Measurements from ENCODE around the gene SLC34A2. TPM values are rescaled to one million over a fixed set of nuclear protein-coding genes. Genes with fewer than 3 reads are reported as not detected.

The SLC34A2 gene
- total RNA-seq, 1 experiment from 2014 or later, result not detected

DNA sequence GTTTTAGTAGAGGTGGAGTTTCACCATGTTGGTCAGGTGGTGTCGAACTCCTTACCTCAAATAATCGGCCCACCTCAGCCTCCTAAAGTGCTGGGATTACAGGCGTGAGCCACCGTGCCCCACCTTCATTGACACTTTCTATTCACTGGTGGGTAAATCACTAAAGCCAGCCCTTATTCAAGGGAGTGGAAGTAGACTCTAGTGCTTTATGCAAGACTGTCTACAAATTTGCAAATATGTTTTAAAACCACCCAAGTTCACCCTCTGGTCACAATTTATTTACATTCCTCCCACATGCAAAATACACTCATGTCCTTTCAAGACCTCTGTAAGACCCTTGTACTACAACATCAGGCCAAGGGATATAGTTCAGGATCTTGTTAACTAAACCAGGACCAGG is 45.0 kb downstream of the SLC34A2 start:
- DNase-seq (ENCODE audit: low read depth, low spot score), result no peak
- in situ Hi-C loops (cut with HindIII; ENCODE audit: low pct_unique_long_range_greater_than_20kb, low sequenced_read_pairs), result no loop called here

DNA sequence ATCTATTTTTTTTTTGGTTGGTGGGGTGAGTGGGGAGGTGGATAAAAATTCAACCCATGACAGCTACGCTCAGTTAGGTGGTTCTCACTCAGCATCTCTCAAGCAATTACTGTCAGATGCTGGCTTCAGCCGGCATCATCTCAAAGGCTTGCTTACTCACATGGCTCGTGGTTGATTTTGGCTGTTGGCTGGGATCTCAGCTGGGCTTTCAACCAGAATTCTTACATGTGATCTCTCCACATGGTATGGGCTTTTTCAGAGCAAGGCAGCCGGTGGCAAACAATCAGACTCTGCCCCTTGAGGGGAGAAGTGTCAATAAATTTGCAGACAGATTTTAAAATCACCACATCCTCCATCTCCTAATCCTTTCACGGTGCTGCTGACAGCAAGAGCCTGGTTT is 47.2 kb downstream of the SLC34A2 start:
- in situ Hi-C loops (cut with HindIII; ENCODE audit: low pct_unique_long_range_greater_than_20kb, low sequenced_read_pairs), result no loop called here
- DNase-seq (ENCODE audit: low read depth, low spot score), result peak; percentile 73

DNA sequence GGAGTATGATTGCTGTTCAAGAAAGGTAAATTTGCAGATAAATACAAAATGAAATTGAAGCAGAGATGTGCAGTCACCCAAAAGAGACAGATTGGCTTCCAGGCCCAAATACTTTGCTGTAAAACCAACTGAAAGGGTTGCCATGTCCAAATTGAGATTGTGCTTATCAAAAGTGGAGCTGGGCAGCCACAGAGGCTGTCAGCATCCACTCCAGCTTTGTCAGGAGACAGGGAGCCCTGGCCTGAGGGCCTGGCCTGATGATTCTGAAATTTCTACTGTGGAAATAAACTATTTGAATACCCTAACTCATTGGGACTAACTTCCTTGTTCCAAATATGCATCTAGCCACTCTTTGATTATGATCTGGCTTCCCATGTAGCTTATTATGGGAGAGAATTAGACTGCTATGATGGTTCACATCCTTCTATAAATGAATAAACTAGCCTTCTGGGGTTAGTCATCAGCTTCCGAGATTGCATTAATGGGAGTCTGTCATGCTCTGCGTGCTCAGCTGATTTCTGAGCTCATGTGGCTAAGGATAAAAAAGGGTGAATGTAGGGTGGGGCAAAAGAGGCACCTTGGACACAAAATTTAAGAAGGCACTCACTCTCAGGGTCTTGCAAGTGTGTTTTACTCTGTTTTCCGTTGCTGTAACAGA is 48.2 kb downstream of the SLC34A2 start:
- in situ Hi-C loops (cut with HindIII; ENCODE audit: low pct_unique_long_range_greater_than_20kb, low sequenced_read_pairs), result no loop called here
- DNase-seq (ENCODE audit: low read depth, low spot score), result peak; percentile 55

DNA sequence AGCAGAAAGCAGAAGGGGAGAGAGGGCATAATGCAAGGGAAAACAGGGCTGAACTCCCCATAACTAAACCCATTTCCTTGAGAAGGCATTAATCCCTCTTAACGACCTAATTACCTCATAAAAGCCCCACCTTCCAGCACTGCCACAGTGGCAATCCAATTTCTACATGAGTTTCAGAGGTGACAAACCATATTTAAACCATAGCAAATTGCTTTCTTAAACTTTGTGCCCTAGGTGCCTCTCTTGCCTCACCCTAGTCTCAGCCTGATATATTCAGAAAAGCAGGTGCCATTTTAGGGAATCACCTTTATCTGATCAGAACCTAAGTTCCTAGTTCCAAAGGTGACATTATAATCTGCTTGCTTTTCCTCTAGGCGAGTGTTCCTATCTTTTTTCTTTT is 48.9 kb downstream of the SLC34A2 start:
- in situ Hi-C loops (cut with HindIII; ENCODE audit: low pct_unique_long_range_greater_than_20kb, low sequenced_read_pairs), result no loop called here
- no peak for DNase-seq (ENCODE audit: low read depth, low spot score)

DNA sequence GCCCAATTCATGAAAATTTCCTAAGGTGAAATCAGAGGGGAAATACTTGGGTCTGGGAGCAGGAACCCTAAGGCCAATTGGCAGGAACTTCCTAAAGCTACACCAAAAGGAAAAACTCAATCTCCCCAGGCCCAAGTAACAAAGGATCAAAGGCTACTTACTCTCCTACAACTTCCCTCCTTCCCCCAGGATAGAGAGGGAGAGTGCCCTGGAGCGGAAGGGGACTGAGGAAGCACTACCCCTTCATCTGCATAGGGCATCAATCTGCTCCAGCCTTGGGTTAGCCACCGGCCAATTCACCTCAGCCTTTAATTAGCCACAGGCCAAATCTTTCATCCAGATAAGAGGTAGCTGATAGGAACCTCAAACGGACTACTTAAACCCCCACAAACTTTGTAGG is 55.0 kb downstream of the SLC34A2 start:
- no peak for DNase-seq (ENCODE audit: low read depth, low spot score)
- in situ Hi-C loops (cut with HindIII; ENCODE audit: low pct_unique_long_range_greater_than_20kb, low sequenced_read_pairs), result no loop called here

DNA sequence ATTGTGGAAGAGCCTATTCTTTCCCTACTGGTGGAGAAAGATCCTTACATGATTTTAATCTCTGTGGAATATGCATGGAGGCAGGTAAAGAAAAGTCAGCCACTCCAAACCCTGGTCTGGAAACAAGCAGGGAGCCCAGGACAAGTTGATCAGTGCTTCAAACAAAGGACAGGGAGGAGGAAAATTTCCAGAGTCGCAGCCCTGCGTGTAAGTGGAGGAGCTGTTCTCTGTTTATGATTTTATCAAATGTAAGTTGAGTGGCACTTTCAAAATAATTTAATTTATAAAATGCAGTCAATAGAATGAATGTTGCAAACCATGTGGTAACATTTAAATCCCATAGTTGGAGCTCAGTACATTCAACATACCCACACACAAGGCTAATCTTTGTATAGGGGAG is 57.0 kb downstream of the SLC34A2 start:
- in situ Hi-C loops (cut with HindIII; ENCODE audit: low pct_unique_long_range_greater_than_20kb, low sequenced_read_pairs), result no loop called here
- DNase-seq (ENCODE audit: low read depth, low spot score), result no peak

DNA sequence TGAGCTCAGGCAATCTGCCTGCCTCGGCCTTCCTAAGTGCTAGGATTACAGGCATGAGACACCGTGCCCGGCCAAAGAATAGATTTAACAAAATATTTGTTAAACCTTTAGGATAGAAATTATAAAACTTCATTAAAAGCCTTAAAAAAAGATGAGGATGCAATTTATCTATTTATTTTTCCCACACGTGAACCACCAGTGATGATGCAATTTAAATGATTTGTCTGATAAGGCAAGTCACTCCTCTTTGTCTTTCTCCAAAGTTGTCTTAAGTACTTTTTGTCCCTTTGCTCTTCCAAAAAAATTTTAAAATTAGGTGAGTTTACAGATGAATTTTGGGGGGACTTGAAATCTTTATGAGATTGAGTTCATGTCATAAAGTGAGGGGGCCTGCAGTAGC is 58.2 kb downstream of the SLC34A2 start:
- in situ Hi-C loops (cut with HindIII; ENCODE audit: low pct_unique_long_range_greater_than_20kb, low sequenced_read_pairs), result no loop called here

DNA sequence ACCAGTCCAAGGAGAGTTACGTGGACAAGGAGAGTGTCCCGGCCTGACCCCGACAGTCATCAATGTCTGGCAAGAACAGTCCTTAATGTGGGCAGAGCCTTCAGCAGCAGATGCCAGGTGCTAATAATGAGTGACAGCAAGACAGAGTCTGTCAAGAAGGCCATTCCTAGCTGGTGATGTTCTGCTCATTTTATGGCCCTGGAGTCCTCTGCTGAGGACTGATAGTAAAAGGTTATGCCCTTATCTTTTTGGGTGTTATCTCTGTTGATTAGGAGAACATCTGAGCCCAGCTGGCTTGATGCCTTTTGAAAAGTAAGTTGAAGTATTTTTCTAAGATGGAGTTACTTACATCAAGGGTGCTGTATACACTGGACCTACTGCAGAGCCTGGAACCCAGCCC is 67.3 kb downstream of the SLC34A2 start:
- in situ Hi-C loops (cut with HindIII; ENCODE audit: low pct_unique_long_range_greater_than_20kb, low sequenced_read_pairs), result no loop called here

More for the DNA sequence above, 58.2 kb downstream of the SLC34A2 start:
- DNase-seq (ENCODE audit: low read depth, low spot score), result no peak

DNA sequence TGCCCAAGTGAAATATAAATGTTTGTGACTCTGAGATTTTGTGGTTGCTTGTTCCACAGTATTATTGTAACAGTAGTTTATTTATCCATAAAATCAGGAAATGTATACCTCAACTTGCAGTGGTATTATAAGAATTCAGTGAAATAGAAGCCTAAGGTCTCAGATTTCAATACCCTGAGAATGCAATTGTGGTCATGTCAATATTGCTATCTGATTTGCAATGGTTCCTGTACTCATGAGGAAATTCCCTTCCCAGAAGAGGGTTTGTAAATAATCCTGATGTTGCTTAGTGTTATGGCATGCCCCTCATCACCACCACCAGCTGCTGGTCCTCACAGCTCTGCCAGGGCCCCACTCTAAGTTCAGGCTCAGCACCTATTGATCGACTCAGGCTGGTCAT is 67.8 kb downstream of the SLC34A2 start:
- no peak for DNase-seq (ENCODE audit: low read depth, low spot score)
- in situ Hi-C loops (cut with HindIII; ENCODE audit: low pct_unique_long_range_greater_than_20kb, low sequenced_read_pairs), result no loop called here

More for the DNA sequence above, 67.3 kb downstream of the SLC34A2 start:
- DNase-seq (ENCODE audit: low read depth, low spot score), result no peak

DNA sequence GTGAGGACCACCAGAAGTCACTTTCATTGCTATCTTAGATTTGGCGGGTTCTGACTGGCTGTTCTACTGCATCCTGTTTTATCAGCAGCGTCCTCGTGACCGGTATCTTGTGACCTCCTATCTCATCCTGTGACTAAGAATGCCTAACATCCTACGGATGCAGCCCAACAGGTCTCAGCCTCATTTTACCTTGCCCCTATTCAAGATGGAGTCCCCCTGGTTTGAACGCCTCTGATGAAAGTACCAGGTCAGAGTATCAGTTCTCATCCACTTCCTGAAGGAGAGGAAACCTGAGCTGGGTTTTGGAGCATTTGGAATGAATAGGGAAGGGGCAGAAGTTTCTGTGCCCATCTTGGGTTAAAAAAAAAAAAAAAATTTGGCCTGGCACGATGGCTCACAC is 70.2 kb downstream of the SLC34A2 start:
- in situ Hi-C loops (cut with HindIII; ENCODE audit: low pct_unique_long_range_greater_than_20kb, low sequenced_read_pairs), result no loop called here
- no peak for DNase-seq (ENCODE audit: low read depth, low spot score)

DNA sequence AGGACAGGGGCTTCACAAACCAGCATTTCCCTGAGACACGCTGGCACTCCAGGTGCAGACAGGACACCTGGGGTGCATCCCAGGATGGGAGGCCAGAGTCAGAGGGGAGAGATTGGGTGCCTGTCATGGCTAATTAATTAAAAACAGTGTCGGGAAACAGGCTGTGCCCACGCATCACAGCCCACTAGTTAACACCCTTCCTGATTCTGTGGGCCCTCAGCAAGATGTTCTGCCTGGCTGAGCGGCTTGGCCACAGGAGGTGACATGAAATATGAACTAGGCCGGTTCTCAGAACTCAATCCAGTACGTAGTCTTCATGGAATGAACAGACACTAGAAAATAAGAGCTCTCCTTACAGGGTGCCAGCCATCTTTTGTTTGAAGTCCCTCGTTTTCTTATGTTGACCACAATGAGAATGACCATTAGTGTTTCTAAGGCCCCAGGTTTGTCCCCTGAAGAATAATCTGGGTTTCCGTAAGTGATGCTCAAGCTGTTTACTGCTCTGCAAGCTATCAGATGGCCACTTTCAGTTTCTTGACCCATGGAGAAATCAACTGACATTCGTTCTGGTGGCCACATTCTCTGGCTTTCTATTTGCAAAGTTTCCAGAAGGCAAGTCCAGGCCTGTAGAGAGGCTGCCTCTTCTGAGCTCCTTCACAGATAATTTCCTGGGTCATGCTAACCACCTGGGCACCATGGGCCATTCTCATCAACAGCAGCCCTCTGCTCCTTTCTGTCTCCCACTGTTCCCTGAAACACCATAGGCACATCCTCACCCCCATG is 72.3 kb downstream of the SLC34A2 start:
- DNase-seq (ENCODE audit: low read depth, low spot score), result no peak
- in situ Hi-C loops (cut with HindIII; ENCODE audit: low pct_unique_long_range_greater_than_20kb, low sequenced_read_pairs), result no loop called here

Small RNA genes within 50 kb of the gene (small RNA-seq; reads per million reads assigned to genes)
- 0 reads per million in 2 experiments for gene AC092436.3
- 0 reads per million in 2 experiments for gene MTND4LP22
- 0 reads per million in 2 experiments for gene RPS29P11

Other genes with a start within 250 kb of the SLC34A2 start
- gene SEL1L3, start 207.1 kb downstream of the SLC34A2 start, total RNA-seq (2014; rRNA removed; shearing (Covaris generic)), result 70.0 and 74.7 TPM in 2 replicates

All from SK-MEL-5 (cell line).